OCI-LY7 (cell line): Measurements from ENCODE around the gene TSG101.

Source experiments
- EZH2phosphoT487 ChIP-seq: fragments of 200-600 bp; sonication (generic); IDR thresholded peaks from 2 replicates; pipeline ENCODE4 v1.6.1; 2018; ENCODE audit warnings: low read depth, borderline replicate concordance, mild to moderate bottlenecking, mixed run types, antibody characterized with exemption, low read length, moderate library complexity, mixed read lengths
- TF ChIP-seq, protein P1 (sequence below): fragments of 200-600 bp; sonication (generic); conservative IDR thresholded peaks from 2 replicates; pipeline ENCODE4 v1.5.1; 2014; ENCODE audit warnings: mild to moderate bottlenecking, antibody characterized with exemption, low read length, moderate library complexity, mixed read lengths

DNA sequence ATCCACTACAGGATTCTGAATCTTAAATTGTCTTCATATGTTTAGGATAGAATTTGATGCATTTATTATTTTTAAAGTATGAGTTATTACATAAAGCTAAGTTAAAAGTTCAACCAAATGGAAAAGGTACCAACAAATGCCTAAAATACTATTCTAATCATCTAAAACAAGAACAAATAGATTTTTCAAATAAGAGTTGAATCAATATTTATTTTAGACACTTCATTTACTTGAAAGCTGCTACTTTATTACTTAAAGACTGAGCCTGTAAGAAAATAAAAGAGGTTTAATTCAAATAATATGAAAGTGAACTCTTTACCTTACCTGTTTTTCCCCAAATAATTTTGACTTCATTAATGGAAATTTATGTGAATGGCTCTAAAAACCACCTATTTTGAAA, 54.2 kb downstream of the TSG101 start:
- TF ChIP-seq, protein P1, sequence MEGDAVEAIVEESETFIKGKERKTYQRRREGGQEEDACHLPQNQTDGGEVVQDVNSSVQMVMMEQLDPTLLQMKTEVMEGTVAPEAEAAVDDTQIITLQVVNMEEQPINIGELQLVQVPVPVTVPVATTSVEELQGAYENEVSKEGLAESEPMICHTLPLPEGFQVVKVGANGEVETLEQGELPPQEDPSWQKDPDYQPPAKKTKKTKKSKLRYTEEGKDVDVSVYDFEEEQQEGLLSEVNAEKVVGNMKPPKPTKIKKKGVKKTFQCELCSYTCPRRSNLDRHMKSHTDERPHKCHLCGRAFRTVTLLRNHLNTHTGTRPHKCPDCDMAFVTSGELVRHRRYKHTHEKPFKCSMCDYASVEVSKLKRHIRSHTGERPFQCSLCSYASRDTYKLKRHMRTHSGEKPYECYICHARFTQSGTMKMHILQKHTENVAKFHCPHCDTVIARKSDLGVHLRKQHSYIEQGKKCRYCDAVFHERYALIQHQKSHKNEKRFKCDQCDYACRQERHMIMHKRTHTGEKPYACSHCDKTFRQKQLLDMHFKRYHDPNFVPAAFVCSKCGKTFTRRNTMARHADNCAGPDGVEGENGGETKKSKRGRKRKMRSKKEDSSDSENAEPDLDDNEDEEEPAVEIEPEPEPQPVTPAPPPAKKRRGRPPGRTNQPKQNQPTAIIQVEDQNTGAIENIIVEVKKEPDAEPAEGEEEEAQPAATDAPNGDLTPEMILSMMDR: no peak
- TF ChIP-seq EZH2phosphoT487: no peak
